Superior temporal gyrus (tissue), 1 donor: Measurements from ENCODE around the gene SYNE2.
"Not testable (repeated sequence)": the region's sequence is repeated elsewhere in the genome, so short reads cannot be mapped to it uniquely, and the experiment has no call there.

Source experiments
- DNase-seq: peaks from one replicate; pipeline ENCODE4 v3.0.0-alpha.2; 2016; ENCODE audit errors: extremely low spot score

The SYNE2 gene

GRCh38 chr14:64118403-64118742 is 265.6 kb downstream of the SYNE2 start:
- DNase-seq: not testable (repeated sequence)

GRCh38 chr14:64118892-64119291 is 266.1 kb downstream of the SYNE2 start:
- DNase-seq: no peak

- DNase-seq: no peak
Observed at GRCh38 chr14:64119500-64119899, 266.7 kb downstream of the SYNE2 start.

GRCh38 chr14:64119980-64120379 is 267.2 kb downstream of the SYNE2 start:
- no peak for DNase-seq

GRCh38 chr14:64123241-64123822 is 270.5 kb downstream of the SYNE2 start:
- no peak for DNase-seq

GRCh38 chr14:64125270-64125669 is 272.5 kb downstream of the SYNE2 start:
- DNase-seq: no peak

- DNase-seq: no peak
Observed at GRCh38 chr14:64126548-64126947, 273.7 kb downstream of the SYNE2 start.

- DNase-seq: no peak
Observed at GRCh38 chr14:64137657-64138290, 285.0 kb downstream of the SYNE2 start.

GRCh38 chr14:64147126-64147790 is 294.5 kb downstream of the SYNE2 start:
- DNase-seq: no peak

- DNase-seq: no peak
Observed at GRCh38 chr14:64149921-64150320, 297.1 kb downstream of the SYNE2 start.

GRCh38 chr14:64158608-64159007 is 305.8 kb downstream of the SYNE2 start:
- DNase-seq: no peak

GRCh38 chr14:64159588-64159987 is 306.8 kb downstream of the SYNE2 start:
- no peak for DNase-seq

GRCh38 chr14:64170181-64170580 is 317.4 kb downstream of the SYNE2 start:
- no peak for DNase-seq

- DNase-seq: no peak
Observed at GRCh38 chr14:64174922-64175782, 322.3 kb downstream of the SYNE2 start.

- no peak for DNase-seq
Observed at GRCh38 chr14:64176330-64176729, 323.5 kb downstream of the SYNE2 start.

GRCh38 chr14:64178814-64179213 is 326.0 kb downstream of the SYNE2 start:
- no peak for DNase-seq

GRCh38 chr14:64182908-64183307 is 330.1 kb downstream of the SYNE2 start:
- not testable (repeated sequence) for DNase-seq

GRCh38 chr14:64184103-64184729 is 331.4 kb downstream of the SYNE2 start:
- no peak for DNase-seq

- no peak for DNase-seq
Observed at GRCh38 chr14:64185184-64185583, 332.4 kb downstream of the SYNE2 start.

- no peak for DNase-seq
Observed at GRCh38 chr14:64186231-64187129, 333.7 kb downstream of the SYNE2 start.

- no peak for DNase-seq
Observed at GRCh38 chr14:64187331-64187730, 334.5 kb downstream of the SYNE2 start.
